RWPE1 (cell line): ENCODE measurements around the gene GAN.

Experiments
- CTCF ChIA-PET: fragments of 350-600 bp; sonication (Branson Sonifier 250); formaldehyde crosslinking; extraction: SDS; loops from one replicate; lab custom pipeline; 2021; lab: Yijun Ruan, JAX
- POLR2A ChIA-PET: fragments of 400-600 bp; formaldehyde crosslinking; extraction: SDS; loops from one replicate; lab custom pipeline; 2020; ENCODE audit warnings: antibody characterized with exemption; ENCODE audit not compliant: low non-redundant PET; lab: Yijun Ruan, JAX
- DNase-seq: peaks from one replicate; pipeline ENCODE4 v3.0.0; 2012; ENCODE audit warnings: low spot score
- H3K27ac ChIP-seq: fragments of 450-650 bp; 2 replicates; pipeline ENCODE4 v1.5.1; 2017
- TF ChIP-seq, protein P1 (sequence below): fragments of 450-650 bp; conservative IDR thresholded peaks from 2 replicates; pipeline ENCODE4 v1.5.1; 2017; ENCODE audit warnings: low read depth, mild to moderate bottlenecking

GAN gene

DNA sequence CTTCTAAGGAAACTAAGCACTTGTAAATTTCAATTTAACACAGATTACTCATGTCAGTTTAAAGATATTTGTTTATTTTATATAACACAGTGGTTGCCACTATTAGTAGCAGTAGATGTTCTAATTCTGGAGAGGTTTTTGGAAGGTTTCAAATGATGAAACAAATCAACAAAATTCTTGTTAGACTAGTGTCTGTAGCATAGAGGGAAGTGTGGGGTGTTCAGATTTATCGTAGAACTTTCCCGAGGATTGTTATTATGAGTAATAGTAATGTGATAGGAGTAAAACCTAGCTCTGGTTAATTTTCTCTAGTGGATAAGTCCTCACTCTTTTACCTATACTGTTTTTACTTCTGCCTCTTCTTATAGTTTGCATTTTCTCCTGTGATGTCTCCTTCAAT lies 6.3 kb downstream of the GAN start:
- CTCF ChIA-PET: no interaction called here
- TF ChIP-seq, protein P1, sequence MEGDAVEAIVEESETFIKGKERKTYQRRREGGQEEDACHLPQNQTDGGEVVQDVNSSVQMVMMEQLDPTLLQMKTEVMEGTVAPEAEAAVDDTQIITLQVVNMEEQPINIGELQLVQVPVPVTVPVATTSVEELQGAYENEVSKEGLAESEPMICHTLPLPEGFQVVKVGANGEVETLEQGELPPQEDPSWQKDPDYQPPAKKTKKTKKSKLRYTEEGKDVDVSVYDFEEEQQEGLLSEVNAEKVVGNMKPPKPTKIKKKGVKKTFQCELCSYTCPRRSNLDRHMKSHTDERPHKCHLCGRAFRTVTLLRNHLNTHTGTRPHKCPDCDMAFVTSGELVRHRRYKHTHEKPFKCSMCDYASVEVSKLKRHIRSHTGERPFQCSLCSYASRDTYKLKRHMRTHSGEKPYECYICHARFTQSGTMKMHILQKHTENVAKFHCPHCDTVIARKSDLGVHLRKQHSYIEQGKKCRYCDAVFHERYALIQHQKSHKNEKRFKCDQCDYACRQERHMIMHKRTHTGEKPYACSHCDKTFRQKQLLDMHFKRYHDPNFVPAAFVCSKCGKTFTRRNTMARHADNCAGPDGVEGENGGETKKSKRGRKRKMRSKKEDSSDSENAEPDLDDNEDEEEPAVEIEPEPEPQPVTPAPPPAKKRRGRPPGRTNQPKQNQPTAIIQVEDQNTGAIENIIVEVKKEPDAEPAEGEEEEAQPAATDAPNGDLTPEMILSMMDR: no peak
- H3K27ac ChIP-seq: no peak overlapping the region
- POLR2A ChIA-PET: no interaction called here
- no peak for DNase-seq

DNA sequence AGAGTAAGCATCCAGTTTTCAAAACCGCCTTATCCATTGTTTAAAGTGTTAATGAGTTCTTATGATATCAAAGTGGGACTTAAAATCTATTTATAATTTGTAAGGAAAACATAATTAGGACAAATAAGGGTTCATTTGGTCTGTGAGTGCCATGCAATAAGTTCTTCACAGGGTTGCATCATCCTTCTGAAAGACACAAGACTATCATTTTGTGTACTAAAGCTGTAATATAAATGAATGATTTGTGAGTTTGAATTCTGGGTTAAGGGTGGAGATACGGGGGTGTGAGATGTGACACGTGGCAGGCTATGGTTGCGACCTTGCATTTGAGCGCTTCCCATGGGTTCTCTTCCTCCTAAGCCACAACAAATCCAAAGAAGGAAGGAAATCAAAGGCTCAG lies 6.8 kb downstream of the GAN start:
- DNase-seq: no peak
- ChIA-PET POLR2A (no interaction called here), CTCF (no interaction called here)
- TF ChIP-seq, protein P1: no peak
- no peak overlapping the region for H3K27ac ChIP-seq

DNA sequence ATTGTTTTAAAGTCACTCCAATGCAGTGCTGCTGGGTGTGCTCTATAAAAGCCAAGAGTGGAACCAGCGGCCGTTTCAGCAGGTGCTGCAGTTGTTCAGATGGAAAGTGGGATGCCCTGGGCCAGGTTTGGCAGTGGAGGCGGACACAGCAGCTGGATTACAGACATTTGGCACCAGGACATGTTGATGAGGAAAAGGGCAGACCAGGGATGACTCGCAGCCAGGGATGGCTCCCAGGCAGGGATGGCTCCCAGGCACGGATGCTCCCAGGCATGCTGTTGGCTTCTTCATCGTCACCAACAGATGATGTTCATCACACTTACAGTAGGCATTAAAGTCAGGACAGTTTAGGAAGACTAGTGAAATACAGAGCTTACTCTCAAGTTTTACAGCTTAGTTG lies 10.0 kb downstream of the GAN start:
- peak overlapping the region; percentile 44 for H3K27ac ChIP-seq
- CTCF ChIA-PET: interaction anchor here (0.6 kb wide), 2 partner anchors 15 to 144 kb away, joined by 3 read pairs; no protein-coding TSS in a partner anchor
- DNase-seq: no peak
- POLR2A ChIA-PET: interaction anchor here (1.2 kb wide), 1 partner anchor 10 kb away, joined by 3 read pairs; the partner anchor contains the start of gene GAN
- TF ChIP-seq, protein P1: no peak

DNA sequence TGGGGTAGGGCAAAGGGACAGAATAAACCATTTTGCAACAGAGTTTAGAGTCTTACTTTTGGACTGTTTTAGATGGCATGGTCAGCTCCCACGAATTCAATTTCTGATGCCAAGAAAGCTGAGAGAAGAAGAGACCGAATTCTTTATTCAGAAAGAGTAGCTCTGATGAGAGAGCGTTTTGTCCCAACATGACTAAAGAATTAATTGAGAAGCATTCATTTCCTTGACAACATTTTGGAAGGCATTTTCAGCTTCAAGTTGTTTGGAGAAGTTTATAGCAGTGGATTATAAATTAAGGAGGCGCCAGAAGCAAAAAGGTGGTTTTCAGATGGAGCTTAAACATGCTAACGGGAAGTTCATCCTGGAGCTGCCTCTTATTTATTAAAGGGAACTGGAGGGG lies 12.2 kb downstream of the GAN start:
- CTCF ChIA-PET: interaction anchor here (0.6 kb wide), 1 partner anchor 11 kb away, joined by 3 read pairs; no protein-coding TSS in a partner anchor
- H3K27ac ChIP-seq: no peak overlapping the region
- DNase-seq: no peak
- TF ChIP-seq, protein P1: no peak
- POLR2A ChIA-PET: no interaction called here

DNA sequence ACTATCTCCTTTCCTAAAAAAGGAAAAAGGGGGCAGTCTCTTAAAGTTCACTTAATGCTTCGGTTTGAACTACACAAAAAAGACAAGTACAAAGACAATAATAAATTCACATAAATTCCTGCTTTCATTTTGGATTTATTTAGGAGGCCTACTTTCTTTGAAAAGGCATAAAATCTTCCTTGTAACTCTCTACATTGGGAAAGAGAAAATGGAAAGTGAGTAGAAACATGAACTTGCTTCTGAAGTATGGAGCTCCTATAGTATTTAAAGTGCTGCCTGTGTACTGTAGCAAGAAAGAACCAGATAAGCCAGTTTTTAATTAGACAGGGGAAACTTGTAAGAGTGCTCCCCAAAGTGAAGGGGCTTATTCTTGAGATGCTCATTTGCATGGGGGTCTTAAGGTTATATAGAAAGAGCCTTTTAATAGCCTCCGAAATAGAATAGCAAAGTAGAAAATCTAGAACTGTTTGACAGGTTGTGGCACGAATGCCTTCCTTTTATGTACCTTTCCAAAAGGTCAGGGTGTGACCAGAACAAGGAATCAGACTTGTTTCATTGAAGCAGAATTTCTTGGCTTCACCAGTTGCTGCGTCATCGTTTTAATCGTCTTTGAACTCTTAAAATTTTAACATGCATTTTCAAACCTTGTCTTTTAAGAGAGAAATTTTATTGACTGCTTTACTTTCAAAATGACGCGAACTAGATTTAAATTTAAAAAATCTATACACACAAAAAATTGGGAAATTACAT lies 12.9 kb downstream of the GAN start:
- DNase-seq: peak; percentile 55
- POLR2A ChIA-PET: no interaction called here
- H3K27ac ChIP-seq: no peak overlapping the region
- TF ChIP-seq, protein P1: no peak
- CTCF ChIA-PET: no interaction called here

DNA sequence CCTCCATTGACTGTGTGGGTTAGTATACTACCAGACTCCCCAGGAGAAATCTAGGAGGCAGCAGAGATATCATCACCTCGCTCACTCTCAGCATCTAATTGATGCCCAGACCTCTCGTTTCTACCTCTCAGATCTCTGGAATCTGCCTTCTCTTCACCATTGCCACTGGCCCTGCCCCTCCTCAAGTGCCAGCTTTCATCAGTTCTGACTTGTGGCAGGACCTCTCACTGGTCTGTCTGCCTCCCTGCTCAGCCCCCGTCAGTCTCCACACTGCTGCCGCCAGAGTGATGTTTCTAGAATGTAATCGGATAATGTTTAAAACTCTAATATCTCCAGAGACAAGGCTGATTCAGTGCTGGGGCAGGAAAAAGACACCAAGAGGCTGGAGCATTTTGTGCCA lies 15.2 kb downstream of the GAN start:
- POLR2A ChIA-PET: no interaction called here
- TF ChIP-seq, protein P1: no peak
- CTCF ChIA-PET: interaction anchor here (0.7 kb wide), 1 partner anchor 125 kb away, joined by 3 read pairs; no protein-coding TSS in a partner anchor
- no peak for DNase-seq
- no peak overlapping the region for H3K27ac ChIP-seq
